ENCODE data around the gene MIGA2. TPM values are rescaled to one million over a fixed set of nuclear protein-coding genes. Genes with fewer than 3 reads are reported as not detected.

The MIGA2 gene
- total RNA-seq, 1 donor from 2014 or later = 10.8 TPM

DNA sequence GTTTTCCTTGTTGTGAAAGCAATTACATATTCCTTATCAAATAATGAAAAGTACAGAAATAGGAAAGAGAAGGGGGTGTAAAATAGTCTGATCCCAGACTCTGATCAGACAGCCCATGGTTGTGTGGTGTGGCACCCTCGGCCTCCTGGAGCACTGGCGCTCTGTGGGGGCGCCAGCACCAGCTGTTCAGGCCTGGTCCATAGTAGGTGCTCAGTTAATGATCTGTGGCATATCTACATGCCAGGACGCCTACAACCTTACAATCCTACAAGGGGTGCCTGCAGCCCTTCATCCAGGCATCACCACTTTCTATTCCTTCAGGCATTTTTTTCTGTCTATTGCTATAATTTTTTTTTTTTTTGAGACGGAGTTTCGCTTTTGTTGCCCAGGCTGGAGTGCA, 16.6 kb downstream of the MIGA2 start:
- H3F3A ChIP-seq (ENCODE audit: low read depth) = no peaks in the 10 kb centered on the region
- no peak overlapping the region for H3K4me3 ChIP-seq
- H3K27me3 ChIP-seq = no peaks in the 10 kb centered on the region
- TF ChIP-seq EZH2 (IDR thresholded peaks at IDR 0.05) (no peak), CTCF (IDR thresholded peaks at IDR 0.05) (no peak), EZH2phosphoT487 (IDR thresholded peaks at IDR 0.05) (no peak)
- no peak overlapping the region for H3K9ac ChIP-seq
- H4K20me1 ChIP-seq (ENCODE audit: low read depth) = no peaks in the 10 kb centered on the region
- peaks cover 6% of the 10 kb centered on the region for H3K36me3 Mint-ChIP-seq
- H3K27ac Mint-ChIP-seq = no peak overlapping the region
- no peak overlapping the region for H3K4me2 ChIP-seq
- H3K9me3 ChIP-seq (ENCODE audit: low read depth) = no peaks in the 10 kb centered on the region
- H3K79me2 ChIP-seq (ENCODE audit: low read depth) = no peaks in the 10 kb centered on the region
- H3K4me1 Mint-ChIP-seq = no peaks in the 10 kb centered on the region
- no peaks in the 10 kb centered on the region for H3K36me3 ChIP-seq
- H3K4me3 Mint-ChIP-seq = no peak overlapping the region
- no peaks in the 10 kb centered on the region for H3K9me3 Mint-ChIP-seq
- no peak for DNase-seq (ENCODE audit: low spot score)
- H3K27me3 Mint-ChIP-seq (ENCODE audit: insufficient read depth, low read depth) = no peaks in the 10 kb centered on the region
- no peak overlapping the region for H3K27ac ChIP-seq
- no peak overlapping the region for H2AFZ ChIP-seq (replicated peaks)
- H3K4me1 ChIP-seq = no peaks in the 10 kb centered on the region

GRCh38 chr9:129054163-129054851, 17.9 kb downstream of the MIGA2 start:
- H3K4me3 ChIP-seq = no peak overlapping the region
- H3K36me3 ChIP-seq = no peaks in the 10 kb centered on the region
- Mint-ChIP-seq H3K4me3 (no peak overlapping the region), H3K4me1 (no peaks in the 10 kb centered on the region), H3K36me3 (peaks cover 6% of the 10 kb centered on the region), H3K27me3 (ENCODE audit: insufficient read depth, low read depth) (no peaks in the 10 kb centered on the region), H3K9me3 (no peaks in the 10 kb centered on the region), H3K27ac (no peak overlapping the region)
- H4K20me1 ChIP-seq (ENCODE audit: low read depth) = no peaks in the 10 kb centered on the region
- no peaks in the 10 kb centered on the region for H3F3A ChIP-seq (ENCODE audit: low read depth)
- H3K4me2 ChIP-seq = no peak overlapping the region
- no peaks in the 10 kb centered on the region for H3K27me3 ChIP-seq
- no peak for TF ChIP-seq CTCF (IDR thresholded peaks at IDR 0.05)
- no peak for TF ChIP-seq EZH2 (IDR thresholded peaks at IDR 0.05)
- no peak for TF ChIP-seq EZH2phosphoT487 (IDR thresholded peaks at IDR 0.05)
- H3K79me2 ChIP-seq (ENCODE audit: low read depth) = no peaks in the 10 kb centered on the region
- no peak for DNase-seq (ENCODE audit: low spot score)
- H2AFZ ChIP-seq (replicated peaks) = no peak overlapping the region
- H3K9ac ChIP-seq = no peak overlapping the region
- no peaks in the 10 kb centered on the region for H3K4me1 ChIP-seq
- no peaks in the 10 kb centered on the region for H3K9me3 ChIP-seq (ENCODE audit: low read depth)
- no peak overlapping the region for H3K27ac ChIP-seq

DNA sequence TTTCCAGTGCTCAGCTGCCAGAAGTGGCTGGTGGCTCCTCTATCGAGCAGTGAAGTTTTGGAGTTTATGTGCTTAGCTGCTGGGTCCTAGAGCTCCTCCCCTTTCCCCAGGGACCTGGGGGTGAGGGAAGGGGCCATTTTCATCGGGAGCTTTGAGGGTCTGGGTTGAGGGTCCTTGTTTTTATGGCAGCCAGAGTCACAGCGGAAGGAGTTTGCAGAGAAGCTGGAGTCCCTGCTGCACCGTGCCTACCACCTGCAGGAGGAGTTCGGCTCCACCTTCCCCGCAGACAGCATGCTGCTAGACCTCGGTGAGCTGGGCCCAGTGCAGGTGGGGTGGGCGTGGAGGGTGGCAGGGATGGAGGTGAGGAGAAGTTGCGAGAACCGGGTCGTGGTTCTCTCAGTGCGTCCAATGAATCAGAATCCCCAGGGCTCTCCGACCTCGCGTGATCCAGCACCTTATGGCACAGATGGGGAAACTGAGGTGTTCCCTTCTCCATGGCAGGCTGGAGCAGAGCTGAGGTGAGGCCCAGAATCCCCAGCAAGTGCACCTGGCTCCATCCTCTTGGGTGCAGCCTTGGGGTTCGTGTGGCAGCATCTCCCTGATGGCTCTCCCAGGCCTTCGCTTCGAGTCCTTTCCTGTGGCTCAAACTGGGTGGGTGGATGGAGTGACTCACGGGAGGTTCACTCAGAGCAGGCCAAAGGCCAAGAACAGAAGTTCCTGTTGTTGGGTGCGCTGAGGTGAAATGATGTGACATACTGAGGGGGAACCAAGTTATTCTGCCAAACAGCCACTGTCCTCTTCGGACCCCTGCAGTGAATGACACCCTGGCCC, 22.8 kb downstream of the MIGA2 start:
- H3K27ac Mint-ChIP-seq = no peak overlapping the region
- Histone ChIP-seq H3K4me2 (no peak overlapping the region), H3K9ac (no peak overlapping the region), H4K20me1 (ENCODE audit: low read depth) (no peaks in the 10 kb centered on the region), H3K9me3 (ENCODE audit: low read depth) (no peaks in the 10 kb centered on the region), H3K4me1 (no peaks in the 10 kb centered on the region), H2AFZ (replicated peaks) (no peak overlapping the region), H3K27me3 (no peaks in the 10 kb centered on the region), H3F3A (ENCODE audit: low read depth) (no peaks in the 10 kb centered on the region), H3K79me2 (ENCODE audit: low read depth) (no peaks in the 10 kb centered on the region), H3K27ac (no peak overlapping the region), H3K36me3 (no peaks in the 10 kb centered on the region), H3K4me3 (no peak overlapping the region)
- DNase-seq (ENCODE audit: low spot score) = no peak
- H3K4me3 Mint-ChIP-seq = no peak overlapping the region
- no peaks in the 10 kb centered on the region for H3K27me3 Mint-ChIP-seq (ENCODE audit: insufficient read depth, low read depth)
- H3K4me1 Mint-ChIP-seq = no peaks in the 10 kb centered on the region
- H3K36me3 Mint-ChIP-seq = peaks cover 8% of the 10 kb centered on the region
- TF ChIP-seq EZH2phosphoT487 (IDR thresholded peaks at IDR 0.05) = no peak
- no peak for TF ChIP-seq CTCF (IDR thresholded peaks at IDR 0.05)
- H3K9me3 Mint-ChIP-seq = no peaks in the 10 kb centered on the region
